Activated gamma-delta T cell treated with Interleukin-2 at 50 U/mL for 16 hours (primary cell): Measurements from ENCODE around the gene LRRC27.
"Not testable (repeated sequence)": the region's sequence is repeated elsewhere in the genome, so short reads cannot be mapped to it uniquely, and the experiment has no call there.

Experiments
- DNase-seq: peaks from one replicate; pipeline ENCODE4 v3.0.0-alpha.2; 2020

LRRC27 gene

DNA sequence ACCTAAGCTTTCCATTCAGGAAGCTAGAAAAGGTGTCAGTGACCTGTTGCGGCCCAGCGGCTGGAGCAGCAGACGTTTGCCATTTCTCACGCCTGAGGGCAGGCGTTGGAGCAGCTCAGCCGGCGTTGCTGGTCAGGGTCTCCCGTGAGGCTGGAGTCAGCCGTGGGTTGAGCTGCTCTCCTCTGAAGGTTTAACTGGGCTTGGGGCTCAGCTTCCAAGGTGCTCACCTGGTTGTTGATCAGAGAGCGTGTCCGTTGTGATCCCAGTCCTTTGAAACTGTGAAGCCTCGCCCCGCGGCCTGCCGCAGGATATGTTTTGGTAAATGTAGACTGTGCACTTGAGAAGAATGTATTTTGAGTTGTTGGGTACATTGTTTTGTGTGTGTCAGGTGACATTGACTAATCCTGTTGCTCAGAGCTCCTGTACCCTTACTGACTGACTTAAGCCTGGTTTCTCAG is 44.4 kb downstream of the LRRC27 start:
- no peak for DNase-seq

DNA sequence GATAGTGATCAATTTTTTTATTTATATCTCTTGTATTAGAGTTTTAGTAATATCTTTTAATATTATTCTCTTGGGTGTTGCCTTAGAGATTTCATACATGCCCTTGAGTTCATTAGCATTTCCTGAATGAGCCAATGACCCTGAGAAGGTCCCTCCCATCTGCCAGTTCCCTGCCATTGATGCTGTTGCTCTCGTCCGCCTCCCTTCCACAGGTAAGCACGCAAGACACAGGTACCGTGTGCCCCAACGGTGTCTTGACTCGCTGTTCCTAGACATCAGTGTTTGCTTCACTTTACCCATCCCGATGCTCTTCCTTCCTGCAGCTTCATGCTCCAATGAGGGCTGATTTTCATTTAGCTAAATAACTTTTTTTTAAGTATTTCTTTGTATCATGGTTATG is 45.3 kb downstream of the LRRC27 start:
- no peak for DNase-seq

DNA sequence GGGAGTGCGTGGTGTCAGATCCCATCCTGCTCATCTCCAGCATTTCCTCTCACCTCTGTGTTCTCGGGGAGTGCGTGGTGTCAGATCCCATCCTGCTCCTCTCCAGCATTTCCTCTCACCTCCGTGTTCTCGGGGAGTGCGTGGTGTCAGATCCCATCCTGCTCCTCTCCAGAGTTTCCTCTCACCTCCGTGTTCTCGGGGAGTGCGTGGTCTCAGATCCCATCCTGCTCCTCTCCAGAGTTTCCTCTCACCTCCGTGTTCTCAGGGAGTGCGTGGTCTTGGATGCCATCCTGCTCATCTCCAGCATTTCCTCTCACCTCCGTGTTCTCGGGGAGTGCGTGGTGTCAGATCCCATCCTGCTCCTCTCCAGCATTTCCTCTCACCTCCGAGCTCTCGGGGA is 47.0 kb downstream of the LRRC27 start:
- not testable (repeated sequence) for DNase-seq

DNA sequence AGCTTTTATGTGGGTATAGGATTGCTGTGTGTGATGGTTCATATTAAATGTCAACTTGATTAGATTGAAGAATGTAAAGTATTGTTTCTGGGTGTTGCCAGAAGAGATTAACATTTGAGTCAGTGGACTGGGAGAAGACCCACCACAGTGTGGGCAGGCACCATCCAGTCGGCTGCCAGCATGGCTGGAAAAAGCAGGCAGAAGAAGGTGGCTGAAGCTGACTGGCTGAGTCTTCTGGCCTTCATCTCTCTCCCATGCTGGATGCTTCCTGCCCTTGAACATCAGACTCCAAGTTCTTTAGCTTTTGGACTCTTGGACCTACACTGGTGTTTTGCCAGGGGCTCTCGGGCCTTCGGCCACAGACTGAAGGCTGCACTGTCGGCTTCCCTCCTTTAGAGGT is 49.0 kb downstream of the LRRC27 start:
- not testable (repeated sequence) for DNase-seq

DNA sequence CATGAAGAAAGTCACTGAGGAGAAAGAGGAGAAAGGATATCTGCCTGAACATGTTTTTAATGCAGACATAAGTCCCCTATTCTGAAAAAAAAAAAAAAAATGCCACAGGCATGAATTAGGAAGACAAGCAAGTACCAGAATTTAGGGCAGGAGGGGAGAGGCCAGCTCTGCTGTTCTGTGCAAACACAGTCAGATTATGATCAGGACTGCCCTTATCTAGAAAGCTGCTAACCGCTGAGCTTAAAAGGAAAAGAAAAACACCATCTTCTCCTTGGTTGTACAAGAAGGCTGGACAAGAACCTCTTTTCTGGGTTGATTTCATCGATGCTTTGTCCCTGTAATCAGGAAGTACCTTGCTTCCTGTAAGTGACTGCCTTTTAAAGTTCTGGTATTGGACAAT is 49.7 kb downstream of the LRRC27 start:
- no peak for DNase-seq

DNA sequence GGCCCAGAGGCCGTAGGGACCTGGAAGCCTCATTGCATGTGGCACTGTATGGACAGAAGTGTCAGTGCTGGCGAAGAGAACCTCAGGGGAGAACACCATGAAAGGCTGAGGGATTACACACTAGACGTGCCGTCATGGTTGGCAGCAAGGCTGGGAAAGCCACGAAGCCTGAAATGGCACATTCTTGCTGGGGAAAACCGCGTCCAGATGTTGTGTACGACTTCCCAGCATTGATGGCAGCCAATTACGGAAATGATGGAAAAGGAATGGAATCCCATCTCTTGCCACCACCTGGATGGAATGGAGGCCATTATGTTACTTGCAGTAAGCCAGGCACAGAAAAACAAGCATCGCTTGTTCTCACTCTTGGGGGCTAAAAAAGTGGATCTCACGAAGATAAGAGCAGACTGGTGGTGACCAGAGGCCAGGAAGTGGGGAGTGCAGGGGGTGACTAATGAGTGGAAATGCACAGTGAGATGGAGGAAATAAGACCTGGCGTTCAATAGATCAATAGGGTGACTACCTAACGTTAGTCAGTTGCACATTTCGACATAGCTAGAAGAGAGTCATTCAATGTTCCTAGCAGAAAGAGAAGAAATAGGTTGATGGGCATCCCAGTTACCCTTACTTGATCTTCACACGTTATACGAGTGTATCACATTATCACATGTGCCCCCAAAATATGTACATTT is 50.4 kb downstream of the LRRC27 start:
- no peak for DNase-seq

DNA sequence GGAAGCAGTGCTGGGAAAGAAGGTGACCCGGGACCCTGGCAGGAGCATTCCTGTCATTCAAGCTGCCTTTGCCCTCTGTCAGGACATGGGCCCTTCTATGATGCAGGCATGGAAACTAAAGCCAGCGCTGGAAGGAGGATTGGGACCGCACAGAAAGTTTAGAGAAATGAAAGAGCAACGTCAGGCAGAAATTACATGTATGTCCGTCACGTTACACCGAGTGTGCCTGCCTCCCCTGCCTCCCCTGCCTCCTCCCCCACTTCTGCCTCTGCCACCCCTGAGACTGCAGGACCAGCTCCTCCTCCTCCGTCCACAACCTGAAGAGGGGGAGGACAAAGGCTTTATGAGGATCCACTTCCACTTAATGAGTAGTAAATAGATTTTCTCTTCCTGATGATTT is 51.1 kb downstream of the LRRC27 start:
- DNase-seq, result no peak

DNA sequence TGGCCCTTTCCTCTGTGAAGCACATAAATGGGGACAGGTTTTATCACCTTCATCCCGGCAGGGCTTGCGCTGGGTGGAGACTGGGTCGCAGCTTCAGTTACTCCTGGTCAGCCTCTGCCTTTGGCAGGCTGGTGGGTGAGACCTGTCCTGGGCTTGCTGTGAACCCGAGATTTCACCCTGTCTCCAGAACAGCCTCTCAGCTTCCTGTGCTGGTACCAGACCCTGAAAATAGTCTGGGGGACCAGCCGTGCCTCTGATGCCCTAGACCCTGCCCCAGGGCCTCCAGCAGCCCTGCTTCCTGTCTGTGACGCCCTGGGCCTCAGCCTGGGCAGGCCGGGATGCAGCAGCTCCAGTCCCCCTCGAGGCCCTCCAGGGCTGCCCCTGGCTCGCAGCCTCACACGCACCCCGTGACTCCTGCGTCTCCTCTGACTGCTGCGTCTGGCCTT is 51.8 kb downstream of the LRRC27 start:
- DNase-seq, result no peak

DNA sequence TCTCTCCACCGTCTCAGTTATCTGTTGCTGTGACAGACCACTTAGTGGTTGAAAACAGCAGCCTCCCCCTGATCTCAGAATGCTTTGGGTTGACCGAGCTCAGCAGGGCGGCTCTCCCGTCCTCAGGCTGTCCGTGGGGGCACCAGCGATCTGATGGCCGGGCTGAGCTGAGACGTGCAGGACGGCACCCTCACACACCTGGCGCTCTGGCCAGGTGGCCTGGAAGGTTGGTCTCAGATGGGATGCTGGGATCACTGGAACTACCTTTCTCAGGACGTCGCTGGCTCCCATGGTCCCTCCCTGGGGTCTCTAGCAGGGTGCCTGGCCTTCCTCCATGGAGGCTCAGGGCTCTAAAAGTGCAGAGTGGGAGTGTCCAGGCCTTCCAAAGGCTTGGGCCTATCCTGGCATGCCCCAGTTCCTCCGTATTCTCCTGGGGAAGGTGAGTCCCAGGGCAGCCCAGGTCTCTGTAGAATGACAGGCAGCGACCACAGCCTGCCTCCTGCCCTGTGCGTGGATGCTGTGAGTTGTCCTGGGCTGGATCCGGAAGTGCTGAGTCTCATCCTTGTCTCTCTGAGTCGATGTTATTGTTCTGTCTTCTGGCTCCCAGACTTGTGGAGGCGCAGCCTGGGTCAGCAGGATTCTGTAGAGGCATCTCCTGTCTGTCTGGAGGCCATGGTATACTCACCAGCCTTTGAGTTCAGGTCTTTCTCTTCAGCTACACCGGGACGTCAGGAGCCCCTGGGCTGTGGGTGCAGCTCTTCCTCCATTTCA is 52.8 kb downstream of the LRRC27 start:
- DNase-seq, result no peak

DNA sequence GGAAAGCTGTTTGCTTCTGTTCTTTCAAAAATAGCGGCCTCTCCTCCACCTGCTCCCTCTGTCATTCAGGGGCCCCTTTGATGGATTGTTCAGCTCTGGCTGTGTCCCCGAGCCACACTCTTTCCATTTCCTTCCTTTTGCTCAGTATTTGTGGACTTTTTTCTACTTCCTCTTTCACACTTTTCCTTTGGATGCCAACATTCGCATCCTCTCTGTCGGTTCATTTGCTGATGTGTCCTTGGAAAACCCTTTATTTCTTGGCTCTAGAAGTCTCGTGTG is 53.3 kb downstream of the LRRC27 start:
- DNase-seq, result no peak

DNA sequence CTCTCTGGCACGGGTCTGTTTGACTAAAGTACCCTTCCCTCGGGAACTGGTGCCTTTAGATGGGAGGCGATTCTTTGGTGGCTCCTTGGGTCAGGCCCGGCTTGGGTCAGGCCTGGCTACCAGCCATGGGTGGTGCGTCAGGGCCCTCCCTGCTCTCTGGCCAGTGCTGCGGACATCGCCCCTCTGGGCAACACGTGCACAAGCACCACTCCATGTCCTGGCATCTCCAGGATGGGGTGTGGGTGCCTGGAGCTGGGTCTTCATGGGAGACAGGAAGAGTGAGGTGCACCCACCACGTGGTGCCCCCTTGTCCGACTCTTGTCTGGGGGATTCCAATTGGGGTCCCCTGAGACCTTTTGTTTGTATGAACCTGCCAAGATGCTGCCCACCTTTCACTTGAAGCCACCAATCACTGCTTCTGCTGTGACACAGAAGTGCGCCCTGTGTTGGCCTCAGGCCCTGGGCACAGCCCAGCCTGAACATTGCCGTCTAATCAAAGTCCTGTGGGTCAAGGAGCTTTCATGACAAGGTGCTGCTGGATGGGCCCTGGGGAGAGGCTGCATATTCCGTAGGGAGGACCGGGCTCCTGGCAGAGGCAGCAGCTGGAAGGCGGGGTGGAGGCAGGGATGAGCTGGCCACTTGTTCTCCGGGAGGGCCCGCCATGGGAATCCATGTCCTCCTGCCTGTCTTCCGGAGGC is 53.9 kb downstream of the LRRC27 start:
- peak; percentile 3 for DNase-seq

DNA sequence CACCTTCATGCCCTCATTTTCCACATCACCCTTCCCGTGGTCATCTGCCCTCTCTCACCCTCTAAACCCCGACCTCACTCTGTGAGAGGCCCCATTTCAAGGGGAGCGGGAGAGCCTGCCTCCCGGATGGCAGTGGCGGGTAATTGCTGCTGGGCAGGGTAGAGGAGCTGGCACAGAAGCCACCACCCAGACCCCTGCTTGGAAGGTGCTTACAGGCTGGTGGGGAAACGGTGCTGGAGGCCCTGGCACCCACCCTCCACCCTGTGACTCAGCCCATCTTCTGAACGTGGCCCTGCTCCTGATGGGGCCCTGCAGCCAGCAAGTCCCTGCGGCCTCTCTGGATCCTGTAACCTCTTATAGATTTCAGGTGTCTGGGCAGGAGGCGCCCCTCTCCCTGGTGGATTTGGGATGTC is 54.4 kb downstream of the LRRC27 start:
- DNase-seq, result peak; percentile 3

DNA sequence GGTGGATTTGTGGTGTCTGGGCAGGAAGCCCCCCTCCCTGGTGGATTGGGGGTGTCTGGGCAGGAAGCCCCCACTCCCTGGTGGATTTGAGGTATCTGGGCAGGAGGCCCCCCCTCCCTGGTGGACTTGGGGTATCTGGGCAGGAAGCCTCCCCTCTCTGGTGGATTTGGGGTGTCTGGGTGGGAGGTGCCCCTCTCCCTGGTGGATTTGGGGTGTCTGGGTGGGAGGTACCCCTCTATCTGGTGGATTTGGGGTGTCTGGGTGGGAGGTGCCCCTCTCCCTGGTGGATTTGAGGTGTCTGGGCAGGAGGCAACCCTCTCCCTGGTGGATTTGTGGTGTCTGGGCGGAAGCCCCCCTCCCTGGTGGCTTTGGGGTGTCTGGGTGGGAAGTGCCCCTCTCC is 54.9 kb downstream of the LRRC27 start:
- not testable (repeated sequence) for DNase-seq

DNA sequence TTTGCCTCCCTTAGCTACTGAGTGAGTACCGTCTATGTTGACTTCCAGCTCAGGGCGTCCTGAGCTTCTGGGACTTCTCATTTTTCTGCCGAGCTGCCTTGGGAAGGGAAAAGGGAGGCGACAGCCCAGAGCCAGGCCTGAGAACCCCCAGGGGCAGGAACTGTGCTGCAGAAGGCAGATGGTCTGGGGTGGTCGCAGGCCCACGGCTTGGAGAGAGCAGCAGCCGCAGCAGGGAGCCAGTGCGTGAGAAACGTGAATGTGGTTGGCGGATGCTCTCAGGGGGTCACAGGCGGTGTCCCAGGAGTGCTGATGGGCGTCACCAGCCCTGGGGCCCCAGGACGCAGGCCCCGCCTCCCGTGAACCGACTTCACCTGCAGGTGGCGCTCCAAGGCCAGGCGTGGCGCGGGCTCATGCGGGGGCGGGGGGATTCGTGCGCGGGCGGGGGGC is 55.8 kb downstream of the LRRC27 start:
- peak; percentile 76 for DNase-seq

DNA sequence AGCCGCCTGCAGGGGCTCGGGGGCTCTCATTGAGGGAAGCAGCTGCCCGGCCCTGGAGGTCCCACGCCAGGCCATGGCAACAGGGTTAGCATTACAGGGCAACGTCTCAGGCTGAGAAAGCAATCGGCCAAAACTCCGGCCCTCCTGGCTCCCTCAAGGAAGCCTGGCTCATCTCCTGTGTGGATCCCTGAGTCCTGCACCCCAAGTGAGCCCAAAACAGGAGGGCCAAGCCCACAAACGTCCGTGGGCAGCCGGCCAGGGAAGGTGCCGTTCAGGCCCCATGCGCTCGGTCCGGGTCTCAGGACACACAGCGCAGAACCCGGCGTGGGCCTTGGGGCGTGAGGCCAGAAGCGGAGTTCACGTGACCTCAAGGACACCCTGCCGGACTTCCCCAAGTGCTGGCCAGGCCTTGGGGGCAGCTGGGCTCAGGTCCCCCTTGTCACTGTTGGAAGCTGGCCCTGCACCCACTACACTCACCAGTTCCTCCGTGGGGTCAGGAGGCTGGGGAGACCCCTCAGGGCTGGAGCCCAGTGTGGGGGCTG is 57.0 kb downstream of the LRRC27 start:
- DNase-seq, result peak; percentile 4

DNA sequence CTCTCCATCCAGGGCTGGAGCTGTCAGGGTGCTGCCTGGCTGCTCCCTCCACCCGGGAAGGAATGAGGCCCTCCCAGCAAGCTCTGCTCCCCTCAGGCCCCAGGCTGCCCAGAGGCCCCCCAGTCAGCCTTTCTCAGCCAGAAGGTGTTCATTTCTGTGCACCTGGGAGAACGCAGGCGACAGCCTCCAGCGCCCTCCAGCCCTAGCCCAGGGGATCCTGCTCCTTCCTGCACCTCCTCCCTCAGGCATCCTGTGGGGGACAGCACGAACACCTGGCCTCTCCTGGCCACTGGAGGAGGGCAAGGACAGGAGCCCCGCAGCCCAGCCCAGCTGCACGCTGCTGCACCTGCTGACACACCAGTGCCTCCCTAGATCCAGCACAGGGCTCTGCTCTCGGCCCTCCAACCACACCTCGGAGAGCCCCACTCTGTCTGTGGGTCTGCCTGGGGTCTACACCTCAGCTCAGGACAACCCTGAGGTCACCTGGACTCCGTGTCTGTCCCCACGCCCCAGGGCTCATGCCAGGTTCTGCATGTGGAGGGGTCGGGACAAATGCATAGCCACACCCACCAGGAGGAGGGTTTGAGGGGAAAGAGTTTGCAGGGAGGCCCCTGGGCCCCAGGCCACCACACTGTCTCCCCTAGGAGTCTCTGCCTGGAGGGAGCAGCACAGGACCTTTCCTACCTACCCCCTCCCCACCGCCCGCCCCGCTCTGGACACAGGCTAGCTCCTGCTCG is 57.6 kb downstream of the LRRC27 start:
- DNase-seq, result peak; percentile 2

DNA sequence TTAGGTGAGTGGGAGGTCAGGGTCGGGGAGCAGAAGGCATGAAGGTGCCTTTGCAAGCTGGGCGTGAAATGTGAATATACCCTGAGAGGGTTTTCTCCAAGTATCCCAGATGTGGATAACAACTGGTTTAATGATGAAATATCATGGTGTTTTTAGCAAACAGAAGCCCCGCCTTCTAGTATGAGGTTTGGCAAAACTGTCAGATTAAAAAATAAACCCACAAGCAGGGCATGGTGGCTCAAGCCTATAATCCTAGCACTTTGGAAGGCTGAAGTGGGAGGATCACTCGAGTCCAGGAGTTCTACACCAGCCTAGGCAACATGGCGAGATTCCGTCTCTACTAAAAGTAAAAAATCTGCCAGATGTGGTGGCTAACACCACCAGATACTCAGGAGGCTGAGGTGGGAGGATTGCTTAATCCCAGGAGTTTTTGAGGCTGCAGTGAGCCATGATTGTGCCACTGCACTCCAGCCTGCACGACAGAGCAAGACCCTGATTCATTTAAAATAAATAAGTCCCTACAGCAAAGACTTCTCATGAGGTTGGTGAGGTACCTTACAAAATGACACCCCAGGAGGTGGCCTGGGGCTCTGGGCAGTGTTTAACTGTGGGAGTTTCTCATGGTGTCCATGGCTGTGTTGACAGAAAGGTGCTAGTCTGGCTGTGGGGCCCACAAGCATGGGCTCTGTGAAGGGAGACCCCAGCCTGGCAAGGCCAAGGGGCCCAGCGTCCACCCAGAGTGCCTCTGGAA is 58.4 kb downstream of the LRRC27 start:
- DNase-seq, result peak; percentile 2

DNA sequence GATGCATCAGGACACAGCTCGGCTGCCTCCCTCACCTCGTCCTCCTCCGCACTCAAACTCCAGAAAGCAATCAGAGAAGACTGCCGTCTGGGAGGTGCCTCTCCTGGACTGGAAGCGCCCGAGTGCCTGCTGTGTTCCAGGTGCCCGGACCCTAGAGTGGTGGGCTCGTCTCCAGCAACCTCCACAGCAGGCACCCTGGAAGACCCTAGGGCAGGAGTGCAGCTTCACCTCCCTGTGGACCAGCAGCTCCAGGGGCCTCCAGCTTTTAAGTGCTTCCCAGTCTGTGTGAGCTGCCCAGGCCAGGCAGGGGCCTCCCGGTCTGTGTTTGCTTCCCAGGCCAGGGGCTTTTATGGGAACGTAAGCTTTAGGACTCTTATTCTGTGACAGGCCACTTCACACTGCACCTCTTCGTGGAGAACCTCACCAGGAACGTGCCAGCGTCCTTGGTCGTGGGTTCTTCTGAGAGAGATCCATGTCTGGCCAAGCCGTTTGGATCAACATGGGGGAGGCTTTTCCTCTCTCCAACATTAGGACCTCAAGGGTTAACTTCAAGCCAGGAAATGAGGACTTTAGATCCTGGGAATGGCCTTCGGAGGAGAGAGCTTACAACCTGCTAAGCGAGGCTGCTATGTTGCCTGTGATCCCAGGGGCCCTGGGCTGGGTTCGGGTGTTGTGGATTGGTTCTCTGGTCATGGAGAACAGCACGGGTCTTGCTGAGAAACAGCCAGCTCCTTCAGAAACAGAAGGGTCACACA is 59.1 kb downstream of the LRRC27 start:
- peak; percentile 2 for DNase-seq

DNA sequence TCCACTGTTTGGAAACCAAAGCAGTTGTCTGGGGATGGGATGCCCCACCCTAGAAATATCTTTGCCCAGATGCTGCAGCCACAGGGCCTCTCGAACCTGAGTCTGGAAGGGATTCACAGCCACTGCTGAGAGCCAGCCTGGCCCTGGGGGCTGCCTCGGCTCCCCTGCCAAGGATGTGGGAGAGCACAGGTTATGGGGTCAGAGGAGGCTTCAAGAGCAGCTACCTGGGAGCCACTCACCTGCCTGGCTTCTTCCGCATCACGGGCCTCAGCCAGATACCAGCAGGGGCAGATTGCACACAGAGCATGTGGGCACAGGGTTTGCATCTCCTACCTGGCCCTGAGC is 59.7 kb downstream of the LRRC27 start:
- peak; percentile 2 for DNase-seq

DNA sequence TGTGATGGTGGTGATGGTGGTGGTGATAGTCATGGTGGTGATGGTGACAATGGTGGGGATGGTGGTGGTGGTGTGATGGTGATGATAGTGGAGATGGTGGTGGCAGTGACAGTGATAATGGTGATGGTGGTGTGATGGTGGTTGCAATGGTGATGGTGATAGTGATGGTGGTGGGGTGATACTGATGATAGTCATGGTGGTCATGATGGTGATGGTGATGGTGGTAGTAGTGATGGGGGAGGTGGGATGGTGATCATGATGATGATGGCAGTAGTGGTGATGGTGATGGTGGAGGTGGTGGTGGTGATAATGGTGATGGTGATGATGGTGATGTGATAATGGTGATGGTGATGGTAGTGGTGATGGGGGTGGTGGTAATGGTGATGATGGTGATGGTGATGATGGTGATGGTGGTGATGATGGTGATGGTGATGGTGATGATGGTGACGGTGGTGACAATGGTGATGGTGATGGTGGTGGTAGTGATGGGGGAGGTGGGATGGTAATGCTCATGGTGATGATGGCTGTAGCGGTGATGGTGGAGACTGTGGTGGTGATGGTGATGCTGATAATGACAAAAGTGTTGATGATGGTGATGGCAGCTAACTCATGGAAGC is 60.3 kb downstream of the LRRC27 start:
- no peak for DNase-seq
